GM10847 (cell line): ENCODE results near the gene CAVIN3.

Source experiments
- POLR2A ChIP-seq: IDR thresholded peaks from 2 replicates; pipeline ENCODE4 v1.6.1; 2011; ENCODE audit not compliant: insufficient read length; ENCODE audit errors: extremely low read depth

CAVIN3 gene

DNA sequence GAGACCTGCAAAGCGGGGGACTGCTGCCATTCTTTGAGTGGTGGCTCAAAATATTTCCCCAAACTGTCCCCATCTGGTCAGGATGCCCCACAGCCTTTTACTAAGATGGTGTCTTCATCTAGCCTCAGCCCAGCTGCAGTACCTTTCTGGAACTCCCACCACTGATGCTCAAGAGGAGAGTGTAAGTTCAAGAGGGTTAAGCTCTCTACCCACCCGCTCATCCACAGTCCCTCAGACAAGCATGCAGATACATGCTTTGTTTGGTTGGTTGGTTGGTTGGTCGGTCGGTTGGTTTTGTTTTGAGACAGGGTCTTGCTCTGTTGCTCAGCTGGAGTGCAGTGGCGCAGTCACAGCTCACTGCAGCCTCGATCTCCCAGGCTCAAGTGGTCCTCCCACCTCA is 14.5 kb upstream of the CAVIN3 start:
- no peak for TF ChIP-seq POLR2A

DNA sequence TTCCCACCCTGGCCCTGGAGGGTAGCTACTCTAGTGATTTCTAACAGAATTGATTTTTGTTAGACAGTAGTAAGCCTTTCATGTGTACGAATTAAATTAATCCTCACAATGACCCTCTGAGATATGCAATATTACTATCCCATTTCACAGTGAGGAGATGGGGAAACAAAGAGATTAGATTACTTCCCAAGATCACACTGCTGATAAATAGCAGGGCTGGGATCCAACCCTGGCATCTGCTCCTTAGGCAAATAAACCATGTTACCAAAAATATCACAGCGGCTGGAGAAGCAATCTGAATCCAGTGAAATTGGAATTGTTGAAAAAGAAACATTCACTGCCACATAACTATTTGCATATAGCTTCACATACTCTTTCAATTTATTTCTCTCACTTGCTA is 12.8 kb upstream of the CAVIN3 start:
- TF ChIP-seq POLR2A = no peak

GRCh38 chr11:6332066-6332465 is 11.8 kb upstream of the CAVIN3 start:
- no peak for TF ChIP-seq POLR2A

- TF ChIP-seq POLR2A = no peak
Measured at GRCh38 chr11:6328321-6328720, 8.0 kb upstream of the CAVIN3 start.

DNA sequence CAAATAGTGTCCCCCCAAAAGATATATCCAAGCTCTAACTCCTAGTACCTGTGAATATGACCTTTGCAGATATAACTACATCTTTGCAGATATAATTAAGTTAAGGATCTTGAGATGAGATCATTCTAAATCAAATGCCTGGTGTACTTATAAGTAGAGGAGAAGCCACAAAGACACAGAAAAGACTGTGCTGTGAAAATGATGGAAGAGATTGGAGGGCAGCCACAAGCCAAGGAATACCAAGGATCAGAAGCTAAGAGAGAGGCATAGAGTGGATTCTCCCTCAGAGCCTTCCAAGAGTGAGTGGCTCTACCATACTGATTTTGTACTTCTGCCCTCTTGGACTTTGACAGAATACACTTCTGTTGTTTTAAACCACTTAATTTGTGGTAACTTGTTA is 7.5 kb upstream of the CAVIN3 start:
- TF ChIP-seq POLR2A = no peak

DNA sequence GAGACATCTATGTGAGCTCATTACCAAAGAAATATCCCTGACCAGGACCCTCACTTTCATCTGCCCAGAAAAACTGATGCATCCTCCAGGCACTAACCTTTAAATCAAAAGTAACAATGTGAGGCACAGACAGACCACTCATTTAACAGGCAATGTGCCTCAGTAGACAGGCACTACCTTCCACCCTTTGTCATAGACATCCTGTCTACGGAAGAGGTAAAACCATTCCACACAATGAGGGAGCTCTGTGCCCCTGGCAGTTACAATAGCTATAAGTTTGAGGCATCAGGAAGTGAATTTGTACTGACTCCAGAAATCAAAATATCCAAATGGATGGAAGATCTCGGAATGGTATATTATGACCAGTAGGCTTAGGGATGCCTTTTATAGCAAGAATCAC is 6.7 kb upstream of the CAVIN3 start:
- TF ChIP-seq POLR2A = no peak

GRCh38 chr11:6326303-6326702 is 6.0 kb upstream of the CAVIN3 start:
- TF ChIP-seq POLR2A = no peak

- no peak for TF ChIP-seq POLR2A
Measured at GRCh38 chr11:6323291-6323905, 3.1 kb upstream of the CAVIN3 start.

GRCh38 chr11:6321961-6322362 is 1.7 kb upstream of the CAVIN3 start:
- no peak for TF ChIP-seq POLR2A

GRCh38 chr11:6321356-6321755 is 1.1 kb upstream of the CAVIN3 start:
- TF ChIP-seq POLR2A = no peak

DNA sequence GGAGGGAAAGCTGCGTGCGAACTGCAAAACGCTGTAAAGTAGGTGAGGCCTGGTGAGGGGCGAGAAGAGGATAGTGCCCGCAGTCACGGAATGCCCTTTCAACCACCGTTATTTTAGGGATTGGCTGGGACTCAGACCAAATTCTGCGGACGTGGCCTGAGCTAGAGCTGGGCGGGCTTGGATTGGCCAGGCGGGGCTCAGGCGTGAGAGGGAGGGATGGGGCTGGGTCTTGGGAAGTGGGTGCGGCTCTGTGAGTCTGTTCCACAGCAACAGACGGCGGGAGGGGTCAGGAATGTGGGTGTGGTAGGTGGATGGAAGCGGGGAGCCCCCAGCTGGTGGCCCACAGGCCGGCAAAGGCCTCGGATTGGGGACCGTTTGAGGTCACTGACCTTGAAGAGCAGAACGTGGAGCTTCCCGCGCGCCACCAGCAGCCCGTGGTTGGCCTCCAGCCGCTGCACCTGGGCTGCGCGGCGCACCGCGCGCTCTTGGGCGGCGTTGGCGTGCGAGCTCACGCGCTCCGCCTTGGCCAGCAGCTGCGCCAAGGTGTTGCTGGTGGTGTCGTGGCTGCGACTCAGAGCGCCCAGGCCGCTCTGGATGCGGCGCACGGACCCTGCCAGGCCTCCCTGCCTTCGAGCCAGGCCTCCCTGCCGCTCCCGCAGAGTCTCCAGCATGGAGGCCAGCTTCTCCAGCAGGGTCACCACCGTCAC is 444 bp downstream of the CAVIN3 start:
- TF ChIP-seq POLR2A = no peak

GRCh38 chr11:6319001-6319703 is 1.1 kb downstream of the CAVIN3 start:
- TF ChIP-seq POLR2A = no peak

- no peak for TF ChIP-seq POLR2A
Measured at GRCh38 chr11:6318204-6318603, 2.1 kb downstream of the CAVIN3 start.

DNA sequence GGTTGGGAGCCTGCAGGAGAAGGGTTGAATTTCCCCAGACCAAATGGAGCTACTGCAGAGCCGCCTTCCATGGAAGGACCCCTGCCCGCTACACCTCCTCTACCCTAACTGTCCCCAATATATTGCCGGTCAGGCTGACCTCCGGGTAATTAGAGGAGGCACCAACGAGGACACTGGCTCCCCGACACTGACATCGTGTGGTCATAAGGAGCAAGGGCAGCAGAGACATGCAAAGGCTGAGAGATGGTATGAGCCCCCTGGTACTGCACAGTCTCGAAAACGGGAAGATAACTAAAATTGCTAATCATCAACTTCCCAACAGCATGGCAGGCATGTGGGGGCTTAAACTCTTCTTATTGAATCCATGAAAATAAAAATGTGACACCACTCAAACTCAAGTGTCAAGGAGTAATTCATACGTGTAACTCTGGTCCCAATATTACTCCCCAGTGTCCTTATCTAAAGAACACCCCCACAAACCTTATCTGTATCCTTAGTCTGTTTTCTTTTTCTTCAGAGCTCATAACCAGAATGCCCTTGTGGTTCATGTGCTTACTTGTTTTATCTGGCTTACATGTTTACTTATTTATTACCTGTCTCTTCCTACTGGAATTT is 4.4 kb downstream of the CAVIN3 start:
- no peak for TF ChIP-seq POLR2A

DNA sequence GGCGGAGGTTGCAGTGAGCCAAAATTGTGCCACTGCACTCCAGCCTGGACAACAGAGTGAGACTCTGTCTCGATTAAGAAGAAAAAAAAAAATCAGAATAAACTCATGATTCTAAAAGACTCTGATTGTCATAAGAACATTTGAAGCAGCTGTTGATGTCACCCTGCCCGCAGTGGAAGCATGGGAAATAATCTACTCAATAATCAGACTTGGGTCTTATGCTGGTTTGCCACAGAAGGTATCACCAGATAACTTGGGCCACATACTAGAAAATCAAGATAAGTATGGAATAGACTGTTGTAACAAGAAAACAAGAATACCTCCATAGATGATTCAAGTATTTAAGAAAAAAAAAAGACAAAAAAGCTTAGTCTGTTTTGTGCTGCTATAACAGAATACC is 8.2 kb downstream of the CAVIN3 start:
- TF ChIP-seq POLR2A = no peak

DNA sequence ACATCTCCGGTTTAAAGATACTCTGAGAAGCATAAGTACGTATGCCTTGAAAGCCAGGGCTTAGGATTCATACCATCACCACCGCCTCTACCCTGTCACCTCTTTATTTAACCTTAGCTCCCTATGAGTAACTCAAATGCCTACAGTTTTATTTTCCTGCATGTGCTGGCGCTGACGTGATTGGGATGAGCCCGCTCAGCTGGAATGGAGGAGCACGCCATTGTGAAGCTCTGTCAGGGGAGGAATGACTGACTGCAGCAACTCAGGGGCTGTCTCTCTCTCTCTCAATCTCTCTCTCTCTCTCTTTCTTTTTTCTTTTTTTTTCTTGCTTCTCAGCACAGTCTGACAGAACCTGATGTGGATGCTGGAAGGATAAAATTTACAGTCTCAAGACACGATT is 12.4 kb downstream of the CAVIN3 start:
- TF ChIP-seq POLR2A = no peak
